ENCODE results near the gene PDZRN3. TPM values are rescaled to one million over a fixed set of nuclear protein-coding genes. Genes with fewer than 3 reads are reported as not detected.

The PDZRN3 gene
- total RNA-seq, 3 donors from 2014 or later: 0.13 to 0.23 (median 0.22) TPM

- Mint-ChIP-seq H3K4me3 (no peak overlapping the region), H3K9me3 (no peaks in the 10 kb centered on the region), H3K36me3 (ENCODE audit: insufficient read depth) (no peaks in the 10 kb centered on the region), H3K27me3 (ENCODE audit: low read depth) (no peaks in the 10 kb centered on the region), H3K4me1 (ENCODE audit: low read depth) (no peaks in the 10 kb centered on the region)
- ATAC-seq: no peak
- no peak for DNase-seq
These were observed 33.4 kb downstream of the PDZRN3 start for GRCh38 chr3:73591286-73591800.

GRCh38 chr3:73586628-73587027, 38.1 kb downstream of the PDZRN3 start:
- Mint-ChIP-seq H3K27me3 (ENCODE audit: low read depth) (peaks cover 2% of the 10 kb centered on the region), H3K9me3 (no peaks in the 10 kb centered on the region), H3K4me3 (no peak overlapping the region), H3K4me1 (ENCODE audit: low read depth) (no peaks in the 10 kb centered on the region), H3K36me3 (ENCODE audit: insufficient read depth) (no peaks in the 10 kb centered on the region)
- ATAC-seq (no peak), DNase-seq (no peak)

DNA sequence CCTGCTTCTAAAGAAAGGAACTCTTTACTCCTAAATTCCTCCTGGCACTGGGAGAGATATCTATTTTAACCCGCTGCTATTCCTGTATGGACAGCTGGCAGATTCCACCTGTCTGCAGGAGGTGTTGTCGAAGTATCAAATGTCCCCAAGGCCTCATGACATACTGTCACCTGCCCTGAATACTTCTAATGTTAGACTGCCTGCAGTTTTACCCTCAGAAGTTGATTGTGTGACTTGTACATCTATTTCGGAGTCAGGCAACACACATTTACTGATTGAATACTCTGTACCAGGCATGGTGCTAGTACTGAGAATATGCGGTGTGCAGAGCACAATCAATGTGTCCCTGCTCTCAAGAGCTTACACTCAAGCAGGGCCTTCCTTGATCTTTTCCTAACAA, 38.6 kb downstream of the PDZRN3 start:
- Mint-ChIP-seq H3K27me3 (ENCODE audit: low read depth) (peaks cover 2% of the 10 kb centered on the region), H3K4me1 (ENCODE audit: low read depth) (no peaks in the 10 kb centered on the region), H3K9me3 (no peaks in the 10 kb centered on the region), H3K4me3 (no peak overlapping the region), H3K36me3 (ENCODE audit: insufficient read depth) (no peaks in the 10 kb centered on the region)
- ATAC-seq (no peak), DNase-seq (no peak)

DNA sequence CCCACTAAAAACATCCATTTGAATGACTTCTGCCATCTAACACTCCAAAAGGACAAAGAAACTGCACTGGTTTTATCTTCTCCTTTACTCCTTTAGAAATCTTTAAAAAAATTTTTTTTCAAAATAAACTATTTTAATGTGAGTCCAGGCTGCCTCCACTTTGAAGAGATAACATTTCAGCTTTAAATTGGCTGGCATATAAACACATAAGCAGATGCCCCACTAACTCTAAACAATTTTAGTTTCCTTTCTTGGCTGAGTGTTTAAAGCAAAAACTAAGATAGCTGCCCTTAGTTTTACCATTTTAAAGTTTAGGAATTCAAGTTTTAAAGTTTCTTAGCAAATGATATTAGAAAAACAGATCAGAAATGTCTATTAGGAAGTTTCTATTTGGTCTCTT, 39.9 kb downstream of the PDZRN3 start:
- no peaks in the 10 kb centered on the region for H3K4me1 Mint-ChIP-seq (ENCODE audit: low read depth)
- no peak overlapping the region for H3K4me3 Mint-ChIP-seq
- no peak for ATAC-seq
- no peaks in the 10 kb centered on the region for H3K9me3 Mint-ChIP-seq
- DNase-seq: no peak
- peaks cover 2% of the 10 kb centered on the region for H3K27me3 Mint-ChIP-seq (ENCODE audit: low read depth)
- H3K36me3 Mint-ChIP-seq (ENCODE audit: insufficient read depth): no peaks in the 10 kb centered on the region

DNA sequence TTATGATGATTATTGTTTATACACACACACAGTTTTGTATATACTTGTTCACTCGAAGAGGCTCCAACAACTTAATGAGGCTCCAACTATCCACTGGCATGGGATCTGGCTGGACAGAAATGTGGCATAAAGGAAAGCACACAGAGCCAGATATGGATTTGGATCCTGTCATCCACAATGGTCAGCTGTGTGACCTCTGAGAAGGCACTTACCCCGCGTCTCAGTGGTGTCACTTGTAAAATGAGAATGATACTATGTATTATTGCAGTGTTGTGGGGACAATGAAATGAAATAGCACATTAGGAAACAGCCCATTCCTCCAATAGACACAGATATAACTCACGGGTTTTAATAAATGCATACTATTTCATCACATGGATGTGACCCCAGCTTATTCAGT, 42.2 kb downstream of the PDZRN3 start:
- H3K9me3 Mint-ChIP-seq: peaks cover 5% of the 10 kb centered on the region
- H3K36me3 Mint-ChIP-seq (ENCODE audit: insufficient read depth): no peaks in the 10 kb centered on the region
- H3K27me3 Mint-ChIP-seq (ENCODE audit: low read depth): peaks cover 2% of the 10 kb centered on the region
- no peak overlapping the region for H3K4me3 Mint-ChIP-seq
- DNase-seq (no peak), ATAC-seq (no peak)
- no peaks in the 10 kb centered on the region for H3K4me1 Mint-ChIP-seq (ENCODE audit: low read depth)

DNA sequence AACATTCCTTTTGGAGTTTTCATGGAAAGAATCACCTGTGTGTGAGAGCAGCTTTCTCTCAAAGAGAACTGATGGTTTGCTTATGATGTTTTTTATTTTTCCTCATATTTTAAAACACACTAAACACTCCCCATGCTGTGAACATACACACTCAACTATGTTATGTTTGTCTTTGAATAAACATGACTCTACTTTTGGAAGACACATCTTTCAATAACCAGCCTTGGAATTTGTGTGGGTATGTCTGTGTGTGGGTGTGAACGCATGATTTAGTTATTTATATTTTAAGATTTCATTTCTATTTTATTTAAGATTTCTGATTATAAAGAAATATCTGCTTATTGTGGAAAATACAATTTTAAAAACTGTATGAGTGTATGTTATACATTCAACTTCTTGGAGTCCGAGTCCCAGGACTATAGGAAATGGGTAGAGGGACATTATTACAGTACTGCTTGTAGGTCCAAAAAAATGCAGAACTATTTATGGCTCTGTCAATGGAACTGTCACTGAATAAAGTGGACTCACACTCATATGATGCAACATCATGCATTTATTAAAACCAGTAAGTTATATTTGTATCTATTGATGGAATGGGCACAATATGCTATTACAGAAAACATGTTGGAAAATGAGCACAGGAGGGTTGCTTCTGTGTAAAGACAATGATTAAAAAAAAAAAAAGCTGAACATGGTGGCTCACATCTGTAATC, 43.5 kb downstream of the PDZRN3 start:
- no peak overlapping the region for H3K4me3 Mint-ChIP-seq
- H3K9me3 Mint-ChIP-seq: peaks cover 5% of the 10 kb centered on the region
- DNase-seq (no peak), ATAC-seq (no peak)
- no peaks in the 10 kb centered on the region for H3K4me1 Mint-ChIP-seq (ENCODE audit: low read depth)
- no peaks in the 10 kb centered on the region for H3K36me3 Mint-ChIP-seq (ENCODE audit: insufficient read depth)
- peaks cover 2% of the 10 kb centered on the region for H3K27me3 Mint-ChIP-seq (ENCODE audit: low read depth)

DNA sequence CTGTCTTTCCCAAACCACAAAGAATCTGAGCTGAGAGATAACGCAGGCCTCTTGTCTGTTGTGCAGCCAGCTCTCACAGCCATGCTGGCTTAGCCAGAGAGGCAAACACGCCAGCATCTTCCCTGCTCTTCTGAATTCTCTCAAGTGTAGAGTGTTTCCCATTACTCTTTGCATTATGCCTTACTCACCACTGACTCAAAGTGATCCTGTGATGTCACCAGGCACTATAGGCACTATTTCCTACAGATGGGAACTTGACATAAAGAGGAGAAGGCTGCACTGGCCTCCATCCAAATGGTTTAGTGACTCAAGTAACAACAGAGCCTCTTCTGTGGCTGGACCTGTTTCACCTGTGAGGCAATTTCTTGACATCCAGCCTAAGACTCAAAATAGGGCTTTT, 44.4 kb downstream of the PDZRN3 start:
- no peaks in the 10 kb centered on the region for H3K4me1 Mint-ChIP-seq (ENCODE audit: low read depth)
- H3K4me3 Mint-ChIP-seq: no peak overlapping the region
- H3K9me3 Mint-ChIP-seq: peaks cover 5% of the 10 kb centered on the region
- ATAC-seq (no peak), DNase-seq (no peak)
- peaks cover 2% of the 10 kb centered on the region for H3K27me3 Mint-ChIP-seq (ENCODE audit: low read depth)
- no peaks in the 10 kb centered on the region for H3K36me3 Mint-ChIP-seq (ENCODE audit: insufficient read depth)

DNA sequence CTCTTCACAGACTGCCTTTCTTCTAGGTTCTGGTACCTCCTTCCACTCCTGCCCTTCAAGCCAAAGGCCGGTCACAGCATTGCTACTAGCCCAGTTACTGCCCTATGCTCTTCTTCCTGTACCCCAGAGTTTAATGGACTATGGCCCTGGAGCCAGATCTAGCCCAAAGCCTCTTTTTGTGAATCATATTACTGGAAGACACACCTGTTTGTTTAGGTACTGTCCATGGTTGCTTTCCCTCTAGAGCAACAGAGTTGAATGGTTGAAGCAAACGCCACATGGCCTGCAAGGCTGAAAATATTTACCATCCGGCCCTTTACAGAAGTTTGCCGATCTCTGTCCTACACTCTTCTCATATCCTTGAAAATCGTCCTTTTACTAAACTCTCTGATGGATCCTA, 47.0 kb downstream of the PDZRN3 start:
- no peak overlapping the region for H3K4me3 Mint-ChIP-seq
- ATAC-seq: no peak
- H3K4me1 Mint-ChIP-seq (ENCODE audit: low read depth): no peaks in the 10 kb centered on the region
- peaks cover 2% of the 10 kb centered on the region for H3K27me3 Mint-ChIP-seq (ENCODE audit: low read depth)
- peaks cover 5% of the 10 kb centered on the region for H3K9me3 Mint-ChIP-seq
- no peaks in the 10 kb centered on the region for H3K36me3 Mint-ChIP-seq (ENCODE audit: insufficient read depth)
- no peak for DNase-seq

- ATAC-seq (no peak), DNase-seq (no peak)
- H3K27me3 Mint-ChIP-seq (ENCODE audit: low read depth): peaks cover 7% of the 10 kb centered on the region
- no peaks in the 10 kb centered on the region for H3K36me3 Mint-ChIP-seq (ENCODE audit: insufficient read depth)
- no peak overlapping the region for H3K4me3 Mint-ChIP-seq
- peaks cover 5% of the 10 kb centered on the region for H3K9me3 Mint-ChIP-seq
- H3K4me1 Mint-ChIP-seq (ENCODE audit: low read depth): no peaks in the 10 kb centered on the region
These were observed 47.7 kb downstream of the PDZRN3 start for GRCh38 chr3:73576999-73577461.

GRCh38 chr3:73575953-73576352, 48.8 kb downstream of the PDZRN3 start:
- ATAC-seq (no peak), DNase-seq (no peak)
- Mint-ChIP-seq H3K4me1 (ENCODE audit: low read depth) (no peaks in the 10 kb centered on the region), H3K36me3 (ENCODE audit: insufficient read depth) (no peaks in the 10 kb centered on the region), H3K4me3 (no peak overlapping the region), H3K9me3 (peaks cover 5% of the 10 kb centered on the region), H3K27me3 (ENCODE audit: low read depth) (peaks cover 6% of the 10 kb centered on the region)

GRCh38 chr3:73575519-73575918, 49.2 kb downstream of the PDZRN3 start:
- Mint-ChIP-seq H3K4me1 (ENCODE audit: low read depth) (no peaks in the 10 kb centered on the region), H3K36me3 (ENCODE audit: insufficient read depth) (no peaks in the 10 kb centered on the region), H3K4me3 (no peak overlapping the region), H3K9me3 (peaks cover 5% of the 10 kb centered on the region), H3K27me3 (ENCODE audit: low read depth) (peaks cover 9% of the 10 kb centered on the region)
- DNase-seq (no peak), ATAC-seq (no peak)

- H3K4me3 Mint-ChIP-seq: no peak overlapping the region
- no peak for DNase-seq
- H3K9me3 Mint-ChIP-seq: peaks cover 5% of the 10 kb centered on the region
- peaks cover 20% of the 10 kb centered on the region for H3K27me3 Mint-ChIP-seq (ENCODE audit: low read depth)
- no peaks in the 10 kb centered on the region for H3K4me1 Mint-ChIP-seq (ENCODE audit: low read depth)
- no peak for ATAC-seq
- no peaks in the 10 kb centered on the region for H3K36me3 Mint-ChIP-seq (ENCODE audit: insufficient read depth)
These were observed 51.5 kb downstream of the PDZRN3 start for GRCh38 chr3:73573204-73573603.

DNA sequence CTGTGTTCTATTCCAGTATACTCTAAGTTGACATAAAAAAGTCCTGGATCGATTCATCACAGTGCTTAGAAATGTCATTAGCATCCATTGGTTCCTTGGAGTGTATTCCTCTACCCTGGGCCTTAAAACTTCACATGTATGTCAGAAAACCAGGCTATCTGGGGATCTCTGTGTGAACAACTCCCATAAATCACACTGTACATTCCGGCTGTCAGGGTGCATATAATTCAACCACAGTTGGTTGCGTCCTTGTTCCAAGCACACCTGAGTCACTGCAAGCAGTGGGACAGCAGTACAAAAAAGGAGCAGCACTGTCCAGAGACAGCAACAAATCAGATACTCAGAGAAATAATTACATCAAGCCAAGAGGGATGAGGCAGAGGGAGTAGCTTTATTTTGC, 52.4 kb downstream of the PDZRN3 start:
- DNase-seq: no peak
- no peaks in the 10 kb centered on the region for H3K9me3 Mint-ChIP-seq
- H3K4me3 Mint-ChIP-seq: no peak overlapping the region
- no peaks in the 10 kb centered on the region for H3K4me1 Mint-ChIP-seq (ENCODE audit: low read depth)
- peaks cover 20% of the 10 kb centered on the region for H3K27me3 Mint-ChIP-seq (ENCODE audit: low read depth)
- no peaks in the 10 kb centered on the region for H3K36me3 Mint-ChIP-seq (ENCODE audit: insufficient read depth)
- no peak for ATAC-seq

DNA sequence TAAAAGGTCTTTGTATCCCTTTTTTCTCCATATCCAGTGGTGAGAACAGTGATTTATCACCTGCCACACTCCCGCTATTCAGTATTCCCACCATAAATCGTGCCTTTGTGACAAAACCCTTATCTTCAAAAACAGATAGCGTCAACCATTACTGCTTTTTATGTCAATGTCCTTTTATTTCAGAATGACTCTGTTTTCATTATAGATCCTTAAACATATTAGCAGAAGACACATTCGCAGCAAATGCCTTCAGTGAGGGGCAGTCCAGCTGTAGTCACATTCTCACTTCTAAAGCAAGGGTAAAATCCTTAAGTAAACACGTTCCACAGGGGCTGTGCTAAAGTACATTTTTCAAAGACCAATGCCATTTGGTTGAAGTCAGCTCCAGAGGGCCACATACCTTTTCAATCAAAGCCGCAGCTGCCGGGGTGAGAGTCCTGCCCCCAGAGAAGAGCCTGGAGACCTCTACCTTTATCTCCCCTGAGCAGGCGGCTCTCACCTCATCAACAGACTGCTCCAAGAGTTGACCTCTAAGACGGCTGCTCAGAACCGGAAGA, 53.4 kb downstream of the PDZRN3 start:
- no peaks in the 10 kb centered on the region for H3K9me3 Mint-ChIP-seq
- no peaks in the 10 kb centered on the region for H3K36me3 Mint-ChIP-seq (ENCODE audit: insufficient read depth)
- H3K27me3 Mint-ChIP-seq (ENCODE audit: low read depth): peaks cover 20% of the 10 kb centered on the region
- DNase-seq: no peak
- H3K4me1 Mint-ChIP-seq (ENCODE audit: low read depth): no peaks in the 10 kb centered on the region
- no peak for ATAC-seq
- no peak overlapping the region for H3K4me3 Mint-ChIP-seq

DNA sequence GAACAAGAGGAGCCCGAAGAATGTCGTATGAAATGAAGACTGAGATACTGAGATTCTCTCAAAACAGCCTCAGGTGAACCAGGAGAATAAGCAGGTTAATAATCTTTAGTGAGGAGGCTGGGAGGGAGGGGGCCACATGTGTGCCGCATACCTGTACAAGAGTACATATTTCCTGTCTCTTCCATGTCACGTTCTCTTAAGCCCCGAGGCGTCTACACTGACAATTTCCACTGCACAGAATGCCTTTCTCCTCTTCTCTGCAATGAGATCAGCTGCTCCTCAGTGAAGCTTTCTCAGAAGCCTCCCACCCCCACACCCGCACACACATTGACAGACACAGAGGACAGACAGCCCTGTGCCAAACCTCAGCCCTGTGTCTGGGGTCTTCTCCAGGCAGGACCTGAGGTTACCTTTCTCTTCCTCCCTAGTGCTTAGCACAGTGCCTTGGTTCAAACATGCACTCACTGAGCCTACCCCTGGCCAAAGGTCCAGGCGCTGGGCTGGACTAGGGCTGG, 55.4 kb downstream of the PDZRN3 start:
- DNase-seq (no peak), ATAC-seq (no peak)
- no peaks in the 10 kb centered on the region for H3K9me3 Mint-ChIP-seq

More for the DNA sequence above, 55.4 kb downstream of the PDZRN3 start:
- Mint-ChIP-seq H3K36me3 (ENCODE audit: insufficient read depth) (no peaks in the 10 kb centered on the region), H3K4me3 (no peak overlapping the region), H3K4me1 (ENCODE audit: low read depth) (no peaks in the 10 kb centered on the region), H3K27me3 (ENCODE audit: low read depth) (peaks cover 20% of the 10 kb centered on the region)
